Nephron progenitor cell (in vitro differentiated cells): ENCODE data around the gene EML2.

Experiments
- DNase-seq: peaks from one replicate; pipeline ENCODE4 v3.0.0; 2021
- H3K27ac Mint-ChIP-seq: 2 replicates; pipeline ENCODE4 v1.8.0; 2021; ENCODE audit warnings: mild to moderate bottlenecking, moderate library complexity, mixed read lengths
- H3K27me3 Mint-ChIP-seq: 2 replicates; pipeline ENCODE4 v1.8.0; 2021; ENCODE audit warnings: mild to moderate bottlenecking, low read depth, mixed read lengths; ENCODE audit not compliant: poor library complexity
- H3K36me3 Mint-ChIP-seq: 2 replicates; pipeline ENCODE4 v1.8.0; 2021; ENCODE audit warnings: low read depth, mixed read lengths
- H3K4me1 Mint-ChIP-seq: 2 replicates; pipeline ENCODE4 v1.8.0; 2021; ENCODE audit warnings: mixed read lengths
- H3K4me3 Mint-ChIP-seq: 2 replicates; pipeline ENCODE4 v1.8.0; 2021; ENCODE audit warnings: mild to moderate bottlenecking, moderate library complexity, mixed read lengths
- H3K9me3 Mint-ChIP-seq: 2 replicates; pipeline ENCODE4 v1.8.0; 2021; ENCODE audit warnings: mild to moderate bottlenecking, moderate library complexity, mixed read lengths
- TF ChIP-seq, protein P1 (sequence below): fragments of 200-600 bp; sonication (generic); IDR thresholded peaks from 2 replicates; pipeline ENCODE4 v1.5.0; 2021; ENCODE audit warnings: antibody characterized with exemption

Gene EML2

DNA sequence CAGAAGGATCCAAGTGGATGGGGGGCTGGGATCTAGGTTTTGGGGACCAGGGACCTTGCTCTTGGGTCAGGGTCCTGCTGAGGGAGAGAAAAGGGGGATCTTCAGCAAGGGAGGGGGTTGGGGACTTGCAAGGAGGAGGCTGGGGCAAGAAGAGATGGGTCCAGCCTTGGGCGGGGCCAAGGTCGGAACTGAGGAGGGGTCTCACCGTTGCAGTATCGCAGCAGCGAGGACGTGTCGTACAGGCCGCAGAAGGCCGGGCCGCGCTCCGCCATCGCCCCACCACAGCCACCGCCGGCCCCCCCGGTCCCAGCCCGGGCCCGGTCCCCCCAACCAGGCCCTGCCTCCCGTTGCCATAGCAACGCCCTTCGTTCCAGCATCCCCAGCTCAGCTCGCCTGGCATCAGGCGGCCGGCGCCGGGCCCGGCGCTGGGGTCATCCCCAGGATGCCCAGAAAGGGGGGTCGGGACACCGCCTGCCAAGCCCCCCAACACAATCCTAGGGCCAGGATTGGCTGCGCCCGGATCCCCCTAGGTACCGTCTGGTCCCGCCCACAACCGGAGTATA lies 6.0 kb upstream of the EML2 start:
- H3K9me3 Mint-ChIP-seq = peaks cover 16% of the 10 kb centered on the region

DNA sequence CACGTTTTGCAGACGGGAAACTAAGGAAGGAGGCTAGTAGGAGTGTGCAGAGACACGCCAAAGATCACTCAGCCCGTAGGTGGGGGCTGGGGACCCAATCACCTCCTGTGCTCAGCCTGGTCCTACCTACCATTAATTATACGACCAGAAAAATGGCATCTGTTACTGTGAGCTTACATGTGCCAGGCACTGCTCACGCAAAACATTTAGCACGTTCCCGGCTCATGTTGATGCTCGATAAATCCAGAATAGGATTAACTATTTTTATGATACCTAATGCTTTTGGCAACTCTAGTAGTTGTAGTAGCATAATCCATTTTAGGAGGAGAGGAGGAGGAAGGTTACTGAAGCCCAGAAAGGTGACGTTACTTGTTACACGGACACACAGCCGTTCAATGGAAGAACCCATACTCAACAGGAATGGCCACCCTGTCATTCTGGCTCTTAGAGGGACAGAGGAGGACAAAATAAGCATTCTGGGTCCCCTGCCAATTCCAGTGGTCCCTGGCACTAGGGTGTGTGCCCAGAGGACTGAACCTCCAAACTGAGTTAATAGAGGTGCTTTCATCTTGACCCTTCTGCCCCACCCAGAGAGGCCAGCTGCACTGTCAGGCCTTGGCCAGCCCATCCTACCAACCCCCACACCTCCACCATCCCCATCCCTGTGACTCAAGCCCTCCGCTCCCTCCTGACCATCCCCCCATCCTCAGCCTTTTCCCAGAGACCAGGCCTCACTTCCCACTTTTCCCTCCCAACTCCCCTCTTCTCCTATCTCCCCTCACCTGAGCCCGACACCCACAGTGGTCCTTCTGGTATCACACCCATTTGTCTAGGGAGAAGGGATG lies 5.0 kb upstream of the EML2 start:
- Mint-ChIP-seq H3K27me3 (peaks cover 33% of the 10 kb centered on the region), H3K4me3 (peak overlapping the region; percentile 87), H3K27ac (no peak overlapping the region), H3K4me1 (peaks cover 30% of the 10 kb centered on the region), H3K9me3 (peaks cover 13% of the 10 kb centered on the region), H3K36me3 (peaks cover 4% of the 10 kb centered on the region)
- TF ChIP-seq, protein P1, sequence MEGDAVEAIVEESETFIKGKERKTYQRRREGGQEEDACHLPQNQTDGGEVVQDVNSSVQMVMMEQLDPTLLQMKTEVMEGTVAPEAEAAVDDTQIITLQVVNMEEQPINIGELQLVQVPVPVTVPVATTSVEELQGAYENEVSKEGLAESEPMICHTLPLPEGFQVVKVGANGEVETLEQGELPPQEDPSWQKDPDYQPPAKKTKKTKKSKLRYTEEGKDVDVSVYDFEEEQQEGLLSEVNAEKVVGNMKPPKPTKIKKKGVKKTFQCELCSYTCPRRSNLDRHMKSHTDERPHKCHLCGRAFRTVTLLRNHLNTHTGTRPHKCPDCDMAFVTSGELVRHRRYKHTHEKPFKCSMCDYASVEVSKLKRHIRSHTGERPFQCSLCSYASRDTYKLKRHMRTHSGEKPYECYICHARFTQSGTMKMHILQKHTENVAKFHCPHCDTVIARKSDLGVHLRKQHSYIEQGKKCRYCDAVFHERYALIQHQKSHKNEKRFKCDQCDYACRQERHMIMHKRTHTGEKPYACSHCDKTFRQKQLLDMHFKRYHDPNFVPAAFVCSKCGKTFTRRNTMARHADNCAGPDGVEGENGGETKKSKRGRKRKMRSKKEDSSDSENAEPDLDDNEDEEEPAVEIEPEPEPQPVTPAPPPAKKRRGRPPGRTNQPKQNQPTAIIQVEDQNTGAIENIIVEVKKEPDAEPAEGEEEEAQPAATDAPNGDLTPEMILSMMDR = no peak
- DNase-seq = no peak

More for the DNA sequence above, 6.0 kb upstream of the EML2 start:
- Mint-ChIP-seq H3K4me1 (peaks cover 30% of the 10 kb centered on the region), H3K27me3 (peaks cover 35% of the 10 kb centered on the region), H3K36me3 (peaks cover 4% of the 10 kb centered on the region), H3K4me3 (peak overlapping the region; percentile 76), H3K27ac (no peak overlapping the region)
- no peak for DNase-seq
- TF ChIP-seq, protein P1 = no peak

DNA sequence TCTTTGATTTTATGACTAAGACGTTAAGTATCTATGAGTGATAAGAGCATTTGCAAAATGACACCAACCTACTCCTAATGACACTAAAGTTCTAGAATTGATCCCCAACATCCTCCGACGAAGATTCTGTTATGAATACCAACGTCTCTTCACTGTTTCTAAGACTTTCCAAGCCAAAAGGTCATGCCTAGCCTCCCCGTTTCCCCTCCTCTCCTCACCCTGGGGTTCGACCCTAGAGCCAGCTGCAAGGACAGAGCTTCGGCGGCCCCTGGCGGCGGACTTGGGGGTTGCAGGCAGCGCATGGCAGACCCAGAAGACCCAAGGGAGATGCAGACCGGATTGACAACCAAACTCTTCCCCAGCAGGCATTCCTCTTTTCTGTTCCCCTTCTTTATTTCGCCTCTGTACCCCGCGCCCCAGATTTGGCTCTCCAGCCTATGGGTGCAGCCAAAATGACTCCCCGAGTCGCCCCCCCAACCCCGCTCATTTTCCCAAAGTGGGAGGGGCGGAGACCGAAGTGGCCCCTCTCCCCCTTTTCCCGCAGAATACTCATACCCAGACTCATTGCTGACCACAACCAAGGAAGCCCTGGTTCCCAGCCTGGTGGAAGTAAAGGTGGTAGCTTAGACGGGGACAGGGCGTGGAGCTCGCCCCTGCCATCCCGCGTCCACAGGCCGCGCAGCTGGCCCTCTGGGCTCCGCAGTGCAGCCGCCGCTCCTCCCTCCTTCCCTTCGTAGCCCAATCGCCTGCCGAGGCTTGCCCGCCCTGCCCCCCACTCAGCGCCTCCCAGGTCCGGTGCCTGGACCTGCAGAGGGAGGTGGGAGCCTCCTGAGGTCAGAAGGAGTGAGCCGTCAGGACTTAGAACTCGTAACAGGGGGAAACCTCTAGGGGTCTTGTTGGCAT lies 4.1 kb upstream of the EML2 start:
- Mint-ChIP-seq H3K4me3 (peak overlapping the region; percentile 87), H3K4me1 (peaks cover 38% of the 10 kb centered on the region), H3K36me3 (peaks cover 4% of the 10 kb centered on the region), H3K27ac (no peak overlapping the region), H3K9me3 (peaks cover 11% of the 10 kb centered on the region), H3K27me3 (peaks cover 33% of the 10 kb centered on the region)
- peak; percentile 96 for DNase-seq
- TF ChIP-seq, protein P1 = peak; percentile 98

DNA sequence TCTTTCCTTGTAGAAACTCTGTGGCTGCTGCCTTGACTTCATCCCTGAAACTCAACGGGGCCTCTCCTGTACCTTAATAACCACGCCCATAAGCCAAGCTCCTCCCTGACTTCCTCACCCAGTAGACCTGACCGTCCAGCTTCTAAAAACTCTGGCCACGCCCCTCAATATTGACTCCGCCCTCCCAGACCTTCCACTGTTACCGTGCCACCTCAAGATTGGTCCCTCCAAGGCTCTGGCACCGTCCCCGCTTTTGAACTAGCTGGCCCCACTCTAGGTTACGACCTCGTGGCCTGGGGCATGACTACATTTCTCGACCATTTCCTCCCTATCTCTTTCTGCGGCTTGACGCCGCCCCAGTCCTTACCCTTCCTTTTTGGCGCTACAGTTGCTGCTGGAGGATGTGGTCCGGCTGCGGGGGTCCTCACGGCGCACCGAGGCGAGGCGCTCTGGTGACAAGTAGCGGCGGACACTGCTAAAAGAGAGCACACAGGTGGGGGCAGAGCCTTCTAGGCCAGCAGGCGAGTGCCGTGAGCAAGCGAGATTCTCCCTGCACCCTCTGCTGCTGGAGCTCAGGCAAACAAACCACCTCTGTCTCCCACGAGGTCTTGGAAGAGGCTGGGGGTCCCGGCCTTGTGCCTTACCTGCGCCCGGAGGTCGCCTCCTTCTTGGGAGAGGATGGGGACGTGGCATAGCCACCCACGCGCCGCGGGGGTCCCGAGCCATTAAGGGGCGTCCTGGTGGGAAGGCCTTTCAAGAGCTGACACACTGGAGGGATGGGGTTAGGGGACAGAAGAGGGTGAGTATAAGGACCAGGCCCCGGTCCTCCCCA lies 2.3 kb upstream of the EML2 start:
- H3K9me3 Mint-ChIP-seq = peaks cover 6% of the 10 kb centered on the region
- DNase-seq = peak; percentile 91
- peaks cover 33% of the 10 kb centered on the region for H3K27me3 Mint-ChIP-seq
- H3K4me3 Mint-ChIP-seq = peak overlapping the region; percentile 71
- H3K4me1 Mint-ChIP-seq = peaks cover 44% of the 10 kb centered on the region
- TF ChIP-seq, protein P1 = no peak
- peaks cover 4% of the 10 kb centered on the region for H3K36me3 Mint-ChIP-seq
- H3K27ac Mint-ChIP-seq = peak overlapping the region; percentile 17

DNA sequence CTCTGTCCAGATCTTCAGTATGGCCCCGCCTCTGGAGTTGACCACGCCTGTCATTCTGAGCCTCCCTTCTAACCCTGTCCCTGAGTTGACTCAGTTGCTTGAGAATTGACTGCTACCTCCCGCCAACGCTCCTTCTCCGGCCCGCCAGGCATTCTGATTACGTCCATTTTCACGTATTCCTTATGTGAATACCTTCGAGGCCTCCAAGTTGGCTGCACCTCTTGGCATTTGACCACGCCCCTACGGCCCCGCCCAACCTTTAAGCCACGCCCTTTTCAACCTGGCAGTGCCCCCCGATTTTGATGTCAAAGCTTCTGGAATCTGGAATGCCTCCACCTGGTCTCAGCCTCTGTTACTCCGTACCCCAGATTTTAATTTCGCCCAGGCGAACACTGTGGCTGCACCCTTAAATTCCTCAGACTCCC lies 1.7 kb upstream of the EML2 start:
- H3K9me3 Mint-ChIP-seq = no peaks in the 10 kb centered on the region
- peaks cover 26% of the 10 kb centered on the region for H3K27me3 Mint-ChIP-seq
- TF ChIP-seq, protein P1 = no peak
- no peak overlapping the region for H3K27ac Mint-ChIP-seq
- H3K4me1 Mint-ChIP-seq = peaks cover 38% of the 10 kb centered on the region
- H3K36me3 Mint-ChIP-seq = no peaks in the 10 kb centered on the region
- peak overlapping the region; percentile 71 for H3K4me3 Mint-ChIP-seq
- DNase-seq = peak; percentile 56
